Superior temporal gyrus (tissue), 1 donor: ENCODE results near the gene NUBP2.
A peak's percentile ranks its signal among the peaks of the same experiment; 100 is the strongest.

Experiments used
- DNase-seq: peaks from one replicate; pipeline ENCODE4 v3.0.0-alpha.2; 2016; ENCODE audit errors: extremely low spot score

NUBP2 gene

GRCh38 chr16:1782408-1783264, at the start of gene NUBP2, which contains the start of gene SPSB3:
Gene NUBP2 (plus strand): TSS chr16:1782960. CDS start chr16:1783021, 61 bp downstream.
Gene SPSB3 (minus strand): TSS chr16:1782571. CDS start chr16:1781483, 1,088 bp downstream.
- peak; percentile 100 for DNase-seq

- no peak for DNase-seq
These were observed 48.6 kb upstream of the NUBP2 start for GRCh38 chr16:1734123-1734522.

GRCh38 chr16:1734816-1735215, 47.9 kb upstream of the NUBP2 start:
- DNase-seq = no peak

DNA sequence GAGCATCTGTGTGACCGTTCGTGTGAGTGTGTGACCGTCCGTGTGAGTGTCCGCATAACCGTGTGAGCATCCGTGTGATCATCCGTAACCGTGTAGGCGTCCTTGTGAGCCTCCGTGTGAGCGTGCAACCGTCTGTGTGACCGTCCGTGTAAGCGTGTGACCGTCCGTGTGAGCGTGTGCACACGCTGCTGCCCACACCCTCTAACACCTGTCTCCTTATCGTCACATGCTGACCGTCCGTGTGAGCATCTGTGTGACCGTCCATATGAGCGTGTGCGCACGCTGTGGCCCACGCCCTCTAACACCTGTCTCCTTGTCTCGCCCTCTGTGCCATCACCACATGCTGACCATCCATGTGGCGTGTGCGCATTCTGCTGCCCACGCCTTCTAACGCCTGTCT, 42.5 kb upstream of the NUBP2 start:
- DNase-seq = no peak

DNA sequence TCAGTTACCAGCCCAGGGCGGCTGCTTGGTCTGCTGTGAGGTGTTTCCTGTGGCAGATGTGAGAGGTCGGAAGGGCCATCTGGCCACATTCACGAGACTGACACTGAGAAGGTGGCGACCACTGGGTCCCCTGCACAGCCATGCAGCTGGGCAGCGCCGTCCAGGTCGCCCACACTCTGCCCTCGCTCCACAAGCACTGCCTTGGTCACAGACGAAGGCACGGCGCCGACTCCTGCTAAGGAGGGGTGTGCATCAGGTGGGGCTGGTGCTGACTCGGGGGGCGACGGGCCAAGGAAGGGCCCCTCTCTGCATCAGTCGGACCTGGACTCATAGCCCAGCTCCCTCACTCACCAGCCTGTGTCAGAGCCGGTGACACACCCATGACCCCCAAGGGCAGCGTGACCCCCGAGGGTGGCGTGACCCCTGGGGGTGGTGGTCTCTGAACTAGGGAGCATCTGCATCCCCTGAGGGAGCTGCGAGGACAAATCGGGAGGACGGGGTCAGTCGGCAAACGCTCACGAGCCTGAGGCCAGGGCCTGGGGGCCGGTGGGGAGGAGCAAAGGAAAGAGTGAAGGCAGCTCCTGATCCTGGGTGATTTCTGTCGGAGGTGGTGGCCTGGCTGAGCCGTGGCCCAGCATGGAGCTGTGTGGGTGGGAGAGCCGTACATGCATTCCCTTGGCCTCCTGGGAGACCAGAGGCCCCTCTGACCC, 41.8 kb upstream of the NUBP2 start:
- no peak for DNase-seq

- no peak for DNase-seq
These were observed 41.1 kb upstream of the NUBP2 start for GRCh38 chr16:1741553-1742165.

- DNase-seq = no peak
These were observed 39.1 kb upstream of the NUBP2 start for GRCh38 chr16:1743376-1744337.

GRCh38 chr16:1744338-1744840, 38.4 kb upstream of the NUBP2 start:
- DNase-seq = no peak

- no peak for DNase-seq
These were observed 37.4 kb upstream of the NUBP2 start for GRCh38 chr16:1745181-1745899.

GRCh38 chr16:1745900-1746692, 36.7 kb upstream of the NUBP2 start:
- DNase-seq = no peak

DNA sequence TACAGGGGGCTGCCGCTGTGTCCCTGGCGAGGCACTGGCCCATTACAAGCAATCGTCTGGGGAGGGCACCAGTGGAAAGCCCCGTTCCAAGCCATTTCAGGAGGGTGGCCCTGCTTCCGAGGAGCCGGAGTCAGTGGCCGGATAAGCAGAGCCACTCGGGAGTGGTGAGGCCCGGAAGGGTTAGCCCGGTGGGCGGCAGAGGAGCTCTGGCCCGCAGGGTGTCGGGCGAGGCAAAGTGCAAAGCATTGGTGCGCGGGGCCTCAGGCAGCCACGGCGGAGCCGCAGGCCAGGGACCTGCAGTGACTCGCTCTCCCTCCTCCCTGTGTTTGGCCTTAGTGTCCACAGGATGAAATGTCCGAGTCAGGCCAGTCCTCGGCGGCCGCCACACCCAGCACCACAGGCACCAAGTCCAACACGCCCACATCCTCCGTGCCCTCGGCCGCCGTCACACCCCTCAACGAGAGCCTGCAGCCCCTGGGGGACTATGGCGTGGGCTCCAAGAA, 36.0 kb upstream of the NUBP2 start:
- no peak for DNase-seq

DNA sequence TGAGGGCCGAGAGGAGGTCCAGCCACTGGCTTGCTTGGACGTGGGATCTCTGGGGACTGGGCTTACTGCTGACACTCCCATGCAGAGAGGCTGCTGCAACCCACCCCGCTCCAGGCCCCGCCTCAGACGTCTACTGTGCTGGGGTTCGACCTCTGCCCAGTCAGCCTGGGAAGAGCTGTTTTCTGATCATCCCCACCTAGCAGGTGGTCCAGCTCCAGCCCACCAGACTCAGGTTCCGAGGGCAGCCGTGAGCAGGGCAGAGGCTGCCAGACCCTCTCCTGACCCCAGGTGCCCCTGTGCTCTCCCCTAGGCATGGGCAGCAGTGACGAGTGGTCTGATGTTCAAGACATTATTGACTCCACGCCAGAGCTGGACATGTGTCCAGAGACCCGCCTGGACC, 34.8 kb upstream of the NUBP2 start:
- DNase-seq = no peak

DNA sequence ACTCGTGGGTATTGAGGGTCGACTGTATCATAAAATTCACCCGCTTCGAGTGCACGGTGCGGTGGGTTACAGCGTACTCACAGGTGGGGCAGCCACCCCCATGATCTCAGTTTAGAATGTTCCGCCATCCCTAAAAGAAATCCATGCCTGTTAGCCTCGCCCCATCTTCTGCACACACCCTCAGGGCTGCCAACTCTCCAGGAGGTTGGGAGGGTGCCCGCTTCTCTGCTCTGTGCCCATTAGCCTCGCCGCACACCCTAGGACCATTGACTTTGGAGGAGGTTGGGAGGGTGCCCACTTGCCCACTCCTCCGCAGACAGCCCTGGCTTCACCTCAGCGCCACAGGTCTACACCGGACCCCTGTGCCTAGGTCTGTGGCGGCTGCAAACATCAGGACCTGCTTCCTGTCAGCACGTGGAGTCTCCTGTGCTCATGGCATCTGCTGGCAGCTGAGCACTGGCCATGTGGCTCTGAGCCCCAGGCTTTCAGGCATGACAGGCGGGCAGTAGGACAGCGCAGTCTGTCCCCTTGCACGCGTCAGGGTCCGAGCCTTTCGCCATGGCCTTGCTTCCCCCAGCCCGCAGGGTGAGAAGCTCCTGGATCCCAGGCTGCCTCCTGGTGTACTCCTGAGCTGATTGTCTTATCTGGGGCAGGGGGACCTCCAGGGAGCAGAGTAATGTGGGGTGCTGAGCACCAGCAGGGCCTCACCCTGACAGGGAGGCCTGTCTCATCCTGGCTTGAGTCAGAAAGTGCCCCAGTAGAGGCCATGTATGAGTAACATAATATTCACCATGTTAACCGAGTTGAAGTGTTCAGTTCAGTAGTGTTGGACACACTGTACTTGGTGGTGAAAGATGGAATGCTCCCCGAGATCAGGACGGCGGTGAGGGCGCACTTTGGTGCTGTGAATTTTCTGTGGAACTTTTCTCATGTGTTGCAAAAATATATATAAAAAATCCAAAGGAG, 33.3 kb upstream of the NUBP2 start:
- no peak for DNase-seq

DNA sequence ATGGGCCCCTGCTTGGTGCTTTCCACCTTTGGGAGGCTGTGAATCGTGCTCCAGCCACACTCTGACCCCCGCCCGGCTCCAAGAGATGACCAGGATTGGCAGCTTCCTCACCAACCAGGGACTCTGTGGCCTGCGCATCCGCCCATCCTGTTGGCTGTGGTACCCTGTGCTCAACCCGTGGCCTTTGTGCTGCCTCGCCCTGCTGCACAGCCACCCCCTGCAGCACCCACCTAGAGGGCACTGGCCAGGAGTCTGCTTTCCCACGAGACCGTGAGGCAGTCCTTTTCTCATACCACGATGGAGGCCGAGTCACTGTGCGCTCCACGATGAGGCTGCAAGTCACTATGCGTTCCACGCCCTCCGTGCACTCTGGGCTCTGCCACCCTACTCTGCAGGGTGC, 30.8 kb upstream of the NUBP2 start:
- no peak for DNase-seq

DNA sequence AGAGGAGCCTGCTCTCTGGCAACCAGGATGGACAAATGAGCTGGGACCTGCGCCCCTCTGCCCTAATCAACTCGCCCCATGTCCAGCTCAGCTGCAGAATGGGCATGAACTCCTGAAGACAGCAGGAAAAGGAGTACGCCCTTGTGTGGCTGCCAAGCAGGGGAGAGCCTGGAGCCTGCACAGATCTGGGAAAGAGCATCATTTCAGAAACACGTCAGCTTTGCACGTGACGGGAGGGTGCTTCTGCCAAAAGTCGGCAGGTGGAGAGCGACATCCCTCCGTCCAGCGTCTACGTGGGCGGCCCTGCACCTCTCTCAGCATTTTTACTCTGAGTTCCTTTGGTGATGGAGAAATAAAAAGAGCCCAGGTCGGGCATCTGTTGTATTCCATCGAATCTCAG, 29.9 kb upstream of the NUBP2 start:
- no peak for DNase-seq

DNA sequence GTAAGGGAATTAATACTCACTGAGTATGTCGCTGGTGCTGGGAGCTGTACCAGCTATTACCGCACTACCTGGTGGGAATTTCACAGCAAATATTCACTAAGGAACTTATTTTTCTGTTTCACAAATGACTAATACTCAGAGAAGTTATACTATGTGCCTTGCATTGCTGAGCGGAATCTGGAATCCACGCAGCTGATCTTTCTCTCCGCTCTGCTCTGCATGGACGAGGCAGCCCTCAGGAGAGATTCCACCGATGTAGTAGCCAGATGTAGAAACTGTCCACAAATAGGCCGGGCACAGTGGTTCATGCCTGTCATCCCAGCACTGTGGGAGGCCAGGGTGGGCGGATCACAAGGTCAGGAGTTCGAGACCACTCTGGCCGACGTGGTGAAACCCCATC, 28.6 kb upstream of the NUBP2 start:
- no peak for DNase-seq

- DNase-seq = no peak
These were observed 24.9 kb upstream of the NUBP2 start for GRCh38 chr16:1757714-1758461.

DNA sequence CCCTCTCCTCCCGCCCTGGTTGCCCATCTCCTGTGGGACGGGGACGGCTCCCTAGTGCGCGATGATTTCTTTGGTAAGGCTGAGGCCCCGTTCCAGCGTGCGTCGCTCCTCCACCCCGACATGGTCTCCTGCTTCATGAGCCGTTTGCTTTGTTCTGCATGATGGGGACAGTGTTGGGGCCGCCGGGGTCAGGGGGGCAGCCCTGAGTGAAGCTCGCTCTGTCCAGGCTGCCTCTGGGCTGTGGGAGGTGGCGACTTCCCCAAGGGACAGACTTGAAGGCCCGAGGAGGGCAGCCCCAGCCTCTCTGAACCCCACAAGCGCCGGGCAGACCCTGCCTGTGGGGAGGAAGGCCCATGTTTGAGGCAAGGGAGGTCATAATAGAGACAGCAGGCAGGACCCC, 23.8 kb upstream of the NUBP2 start:
- no peak for DNase-seq
